GM12872 (cell line): Measurements from ENCODE around the gene LRCH4.

Experiments used
- CTCF ChIP-seq: IDR thresholded peaks from 3 replicates; pipeline ENCODE4 v1.5.1; 2011; ENCODE audit warnings: low read depth, mild to moderate bottlenecking, low read length, moderate library complexity; ENCODE audit not compliant: insufficient read depth

The LRCH4 gene

GRCh38 chr7:100603726-100604027, 17.7 kb upstream of the LRCH4 start:
- TF ChIP-seq CTCF: no peak

DNA sequence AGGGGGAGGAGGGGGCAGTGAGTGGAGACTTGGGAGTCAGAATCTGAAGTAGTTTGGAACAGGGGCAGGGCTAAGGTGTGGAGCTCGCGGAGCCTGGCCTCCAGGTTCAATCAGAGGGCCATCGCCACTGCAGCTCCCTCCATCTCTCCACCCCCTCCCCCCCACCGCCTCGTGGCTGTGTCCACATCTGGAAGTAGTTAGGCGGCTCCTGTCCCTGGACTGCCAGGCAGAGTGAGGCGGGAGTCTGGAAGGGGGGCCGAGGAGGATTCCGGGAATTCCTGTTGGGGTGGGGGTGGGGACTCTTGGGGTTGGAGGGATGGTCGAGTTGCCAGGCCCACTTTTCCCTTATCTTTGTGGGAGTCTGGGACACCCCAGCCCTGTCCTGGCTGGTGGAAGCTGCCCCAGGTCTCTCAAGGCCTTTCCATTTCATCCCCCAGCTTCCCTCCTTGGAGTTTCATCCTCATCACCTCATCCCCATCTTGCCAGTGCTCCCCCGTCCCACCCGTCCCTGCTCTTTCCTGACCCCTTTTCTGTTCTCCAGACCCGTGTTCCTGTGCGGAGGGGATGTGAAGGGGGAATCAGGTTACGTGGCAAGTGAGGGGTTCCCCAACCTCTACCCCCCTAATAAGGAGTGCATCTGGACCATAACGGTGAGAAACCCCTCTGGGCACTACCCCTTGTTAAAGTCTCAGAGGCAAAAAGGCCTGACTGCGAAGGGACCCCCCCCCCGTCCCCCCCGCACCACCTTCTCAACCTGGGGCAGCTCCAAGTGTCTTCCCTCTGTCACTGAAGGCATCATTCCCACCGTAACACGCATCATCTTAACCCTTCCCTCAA, 17.2 kb upstream of the LRCH4 start:
- TF ChIP-seq CTCF: no peak

DNA sequence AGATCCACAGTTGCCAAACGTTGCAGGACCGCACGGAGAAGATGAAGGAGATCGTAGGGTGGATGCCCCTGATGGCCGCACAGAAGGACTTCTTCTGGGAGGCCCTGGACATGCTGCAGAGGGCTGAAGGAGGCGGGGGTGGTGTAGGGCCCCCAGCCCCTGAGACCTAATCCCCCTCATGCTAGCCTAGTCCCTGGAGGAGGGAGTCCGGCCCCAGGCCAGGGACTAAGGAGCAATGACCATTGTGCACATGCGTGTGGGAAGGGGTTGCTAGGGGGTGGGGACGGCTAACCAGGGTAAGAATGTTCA, 14.8 kb upstream of the LRCH4 start:
- no peak for TF ChIP-seq CTCF

- TF ChIP-seq CTCF: 0 out of 3 replicates have a peak, but pooled peaks have one; percentile 22
Measured at GRCh38 chr7:100599911-100600729, 14.2 kb upstream of the LRCH4 start.

DNA sequence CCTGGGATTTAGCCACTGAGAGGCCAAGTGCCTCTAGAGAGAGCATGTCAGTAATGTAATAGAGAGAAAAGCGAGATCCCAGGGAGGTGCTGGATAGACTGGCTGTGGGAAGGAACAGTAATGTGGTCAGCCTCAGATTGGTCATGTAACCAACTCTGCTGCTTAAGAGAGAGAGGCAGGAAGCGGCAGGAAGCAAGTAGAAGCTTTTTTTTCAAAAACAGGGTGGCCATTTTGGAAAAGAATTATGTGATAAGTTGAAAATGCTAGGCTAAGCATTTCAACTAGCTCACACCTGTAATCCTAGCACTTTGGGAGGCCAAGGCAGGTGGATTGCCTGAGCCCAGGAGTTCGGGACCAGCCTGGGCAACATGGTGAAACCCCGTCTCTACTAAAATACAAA, 12.5 kb upstream of the LRCH4 start:
- TF ChIP-seq CTCF: no peak

GRCh38 chr7:100595188-100595587, 9.3 kb upstream of the LRCH4 start:
- TF ChIP-seq CTCF: no peak

DNA sequence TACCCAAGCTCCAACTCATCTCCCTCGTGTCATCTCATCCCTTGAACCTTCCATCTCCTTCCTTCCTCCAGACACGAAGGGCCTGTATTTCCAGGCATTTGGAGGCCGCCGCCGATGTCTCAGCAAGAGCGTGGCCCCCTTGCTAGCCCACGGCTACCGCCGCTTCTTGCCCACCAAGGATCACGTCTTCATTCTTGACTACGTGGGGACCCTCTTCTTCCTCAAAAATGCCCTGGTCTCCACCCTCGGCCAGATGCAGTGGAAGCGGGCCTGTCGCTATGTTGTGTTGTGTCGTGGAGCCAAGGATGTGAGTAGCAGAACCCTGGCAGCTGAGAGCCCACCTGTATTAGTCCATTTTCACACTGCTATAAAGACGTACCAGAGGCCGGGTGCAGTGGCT, 5.7 kb upstream of the LRCH4 start:
- no peak for TF ChIP-seq CTCF
